ENCODE results near the gene INPP5A.
"Not testable (repeated sequence)": the region's sequence is repeated elsewhere in the genome, so short reads cannot be mapped to it uniquely, and the experiment has no call there.

INPP5A gene

DNA sequence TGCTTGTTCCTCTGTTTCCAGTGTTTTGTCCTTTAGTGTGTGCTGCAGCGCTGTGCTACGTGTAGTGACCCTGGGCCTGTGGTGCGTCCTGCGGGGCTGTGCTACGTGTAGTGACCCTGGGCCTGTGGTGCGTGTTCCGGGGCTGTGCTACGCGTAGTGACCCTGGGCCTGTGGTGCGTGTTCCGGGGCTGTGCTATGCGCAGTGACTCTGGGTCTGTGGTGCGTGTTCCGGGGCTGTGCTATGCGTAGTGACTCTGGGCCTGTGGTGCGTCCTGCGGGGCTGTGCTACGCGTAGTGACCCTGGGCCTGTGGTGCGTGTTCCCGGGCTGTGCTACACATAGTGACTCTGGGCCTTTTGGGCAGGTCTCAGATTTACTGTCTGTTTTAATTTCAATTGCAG lies 60.1 kb downstream of the INPP5A start:
- no peak for TF ChIP-seq CTCF (IDR thresholded peaks at IDR 0.05; ENCODE audit: low read depth, low read length, missing control alignments)
- DNase-seq (ENCODE audit: low read depth) = no peak
- no peak overlapping the region for H3K4me3 ChIP-seq (ENCODE audit: low read depth, low read length)

GRCh38 chr10:132599023-132599618 lies 61.5 kb downstream of the INPP5A start:
- not testable (repeated sequence) for DNase-seq (ENCODE audit: low read depth); H3K4me3 ChIP-seq (ENCODE audit: low read depth, low read length)

- DNase-seq (ENCODE audit: low read depth) = no peak
- TF ChIP-seq CTCF (IDR thresholded peaks at IDR 0.05; ENCODE audit: low read depth, low read length, missing control alignments) = no peak
- no peak overlapping the region for H3K4me3 ChIP-seq (ENCODE audit: low read depth, low read length)
Measured at GRCh38 chr10:132599732-132600131, 62.1 kb downstream of the INPP5A start.

GRCh38 chr10:132600416-132600815 lies 62.8 kb downstream of the INPP5A start:
- no peak for DNase-seq (ENCODE audit: low read depth)
- TF ChIP-seq CTCF (IDR thresholded peaks at IDR 0.05; ENCODE audit: low read depth, low read length, missing control alignments) = no peak
- H3K4me3 ChIP-seq (ENCODE audit: low read depth, low read length) = no peak overlapping the region

DNA sequence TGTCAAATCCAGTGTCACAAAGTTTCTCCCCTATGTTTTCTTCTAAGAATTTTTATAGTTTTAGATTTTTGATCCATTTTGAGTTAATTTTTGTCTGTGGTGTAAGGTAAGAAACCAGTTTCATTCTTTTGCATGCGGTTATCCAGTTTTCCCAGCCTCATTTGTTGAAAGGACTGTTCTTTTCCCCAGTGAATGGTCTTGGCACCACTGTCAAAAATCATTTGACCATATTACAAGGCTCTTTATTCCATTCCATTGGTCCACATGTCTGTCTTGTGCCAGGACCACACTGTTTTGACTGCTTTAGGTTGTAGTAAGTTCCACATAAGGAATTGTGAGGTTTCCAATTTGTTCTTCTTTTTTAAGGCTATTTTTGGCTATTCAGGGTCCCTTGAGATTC lies 64.0 kb downstream of the INPP5A start:
- H3K4me3 ChIP-seq (ENCODE audit: low read depth, low read length) = no peak overlapping the region
- no peak for DNase-seq (ENCODE audit: low read depth)
- no peak for TF ChIP-seq CTCF (IDR thresholded peaks at IDR 0.05; ENCODE audit: low read depth, low read length, missing control alignments)

GRCh38 chr10:132602614-132603013 lies 65.0 kb downstream of the INPP5A start:
- no peak for DNase-seq (ENCODE audit: low read depth)
- no peak overlapping the region for H3K4me3 ChIP-seq (ENCODE audit: low read depth, low read length)
- no peak for TF ChIP-seq CTCF (IDR thresholded peaks at IDR 0.05; ENCODE audit: low read depth, low read length, missing control alignments)

DNA sequence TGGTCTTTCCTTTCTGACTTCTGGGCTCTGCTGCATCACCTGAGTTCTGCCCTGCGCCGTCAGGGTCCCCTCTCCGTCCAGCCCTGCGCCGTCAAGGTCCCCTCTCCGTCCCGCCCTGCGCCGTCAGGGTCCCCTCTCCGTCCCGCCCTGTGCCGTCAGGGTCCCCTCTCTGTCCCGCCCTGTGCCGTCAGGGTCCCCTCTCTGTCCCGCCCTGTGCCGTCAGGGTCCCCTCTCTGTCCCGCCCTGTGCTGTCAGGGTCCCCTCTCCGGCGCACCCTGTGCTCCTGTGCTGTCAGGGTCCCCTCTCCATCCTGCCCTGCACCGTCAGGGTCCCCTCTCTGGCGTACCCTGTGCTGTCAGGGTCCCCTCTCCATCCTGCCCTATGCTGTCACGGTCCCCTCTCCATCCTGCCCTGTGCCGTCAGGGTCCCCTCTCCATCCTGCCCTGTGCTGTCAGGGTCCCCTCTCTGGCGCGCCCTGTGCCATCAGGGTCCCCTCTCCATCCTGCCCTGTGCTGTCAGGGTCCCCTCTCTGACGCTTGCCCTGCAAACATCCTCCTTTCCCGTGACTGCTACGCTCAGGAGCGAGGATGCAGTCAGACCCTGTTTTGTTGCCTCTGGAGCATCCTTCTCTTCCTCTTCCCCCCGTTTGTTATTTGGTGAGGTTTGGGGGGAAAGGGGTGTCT lies 66.4 kb downstream of the INPP5A start:
- TF ChIP-seq CTCF (IDR thresholded peaks at IDR 0.05; ENCODE audit: low read depth, low read length, missing control alignments) = no peak
- no peak for DNase-seq (ENCODE audit: low read depth)
- no peak overlapping the region for H3K4me3 ChIP-seq (ENCODE audit: low read depth, low read length)

Measured in GM12864 (cell line).